Sigmoid colon (tissue), 7 donors: ENCODE results near the gene ZMPSTE24. TPM values are rescaled to one million over a fixed set of nuclear protein-coding genes. Genes with fewer than 3 reads are reported as not detected.
A peak's percentile ranks its signal among the peaks of the same experiment; 100 is the strongest.

Experiments
- DNase-seq: peaks from one replicate; pipeline ENCODE4 v3.0.0-alpha.2; 2019
- H3K27ac ChIP-seq, 4 donors: fragments of 200-600 bp; sonication (generic); one replicate each; pipeline ENCODE4 v1.5.1; 2016 to 2019; ENCODE audit warnings: mild to moderate bottlenecking in 1 of 4
- H3K27me3 ChIP-seq, 3 donors: fragments of 200-600 bp; sonication (generic); one replicate each; pipeline ENCODE4 v1.5.1; 2019; ENCODE audit warnings: mild to moderate bottlenecking in 1 of 3
- H3K36me3 ChIP-seq, 4 donors: fragments of 200-600 bp; sonication (generic); one replicate each; pipeline ENCODE4 v1.5.1; 2016 to 2019
- H3K4me1 ChIP-seq, 4 donors: fragments of 200-600 bp; sonication (generic); one replicate each; pipeline ENCODE4 v1.5.1; 2017 to 2019
- H3K4me3 ChIP-seq, 4 donors: fragments of 200-600 bp; sonication (generic); one replicate each; pipeline ENCODE4 v1.5.1; 2017 to 2019; ENCODE audit warnings: mild to moderate bottlenecking in 2 of 4, moderate library complexity in 1 of 4
- H3K9me3 ChIP-seq, 4 donors: fragments of 200-600 bp in 3 of 4; sonication (generic) in 3 of 4; one replicate each; pipeline versions ENCODE4 v1.5.1 to v1.6.1; 2013 to 2019
- CTCF ChIP-seq, 4 experiments: fragments of 450-650 bp in 3 of 4; fragments of 200-600 bp in 1 of 4; IDR thresholded peaks; one replicate each; pipeline ENCODE4 v1.5.1; 2016 to 2019; ENCODE audit warnings: antibody characterized with exemption in 4 of 4, mild to moderate bottlenecking in 3 of 4, moderate library complexity in 2 of 4
- EP300 ChIP-seq, 4 donors: sonication (generic); formaldehyde crosslinking; IDR thresholded peaks; one replicate each; pipeline ENCODE4 v1.6.1; 2017; ENCODE audit warnings: antibody characterized with exemption in 4 of 4
- POLR2A ChIP-seq, 2 donors: fragments of 450-650 bp; IDR thresholded peaks; one replicate each; pipeline ENCODE4 v1.6.1; 2016; ENCODE audit warnings: antibody characterized with exemption in 2 of 2, mild to moderate bottlenecking in 2 of 2, moderate library complexity in 2 of 2
- POLR2AphosphoS5 ChIP-seq, 4 donors: sonication (generic); formaldehyde crosslinking; IDR thresholded peaks; one replicate each; pipeline ENCODE4 v1.6.1; 2017; ENCODE audit warnings: antibody characterized with exemption in 4 of 4
- WGBS, 2 donors: extraction: QIAGEN DNeasy Blood & Tissue Kit; methylation state at CpG; one replicate each; pipeline ENCODE4 v1.1.7; 2013; 5-methylcytosine and 5-hydroxymethylcytosine counted together
- intact Hi-C: fragments of 100-400 bp; cut with DNase I; formaldehyde crosslinking; loops from one replicate; pipeline ENCODE4 v1.15.1; 2023
- polyA plus RNA-seq, 3 donors: library from polyadenylated mRNA; stranded (reverse); fragments of 200-250 nt; gene quantifications; one replicate each; pipeline ENCODE4 v1.2.3, GENCODE V29; 2013
- total RNA-seq, 4 donors: library from RNA; depleted of rRNA; stranded (reverse); fragments of >200 nt; gene quantifications; one replicate each; pipeline ENCODE4 v1.1.0, GENCODE V29; 2016
- donor health status: healthy with polysubstance abuse.
- donor health status: Bipolar disorder and iron deficiency.
- donor health status: healthy.

The ZMPSTE24 gene
- total and polyA plus RNA-seq, 7 donors: 10.8 to 40.7 (median 31.0) TPM

GRCh38 chr1:40313958-40314720, 56.1 kb downstream of the ZMPSTE24 start:
- H3K4me3 ChIP-seq: no peak overlapping the region
- H3K4me1 ChIP-seq: peaks cover 0 to 31% (median 26%) of the 10 kb centered on the region in 4 donors
- 79 to 88% methylated on average over 9 of the region's 9 CpGs for WGBS, 2 donors
- peaks cover 16 to 37% (median 26%) of the 10 kb centered on the region in 3 donors for H3K27me3 ChIP-seq
- no peak for TF ChIP-seq POLR2AphosphoS5 (IDR thresholded peaks at IDR 0.05)
- TF ChIP-seq POLR2A (IDR thresholded peaks at IDR 0.05): no peak
- TF ChIP-seq CTCF (IDR thresholded peaks at IDR 0.05): no peak
- no peak for TF ChIP-seq EP300 (IDR thresholded peaks at IDR 0.05)
- H3K27ac ChIP-seq: no peak overlapping the region
- intact Hi-C loops: loop anchor here (2.0 kb wide), 2 partner anchors 153 to 161 kb away; partner anchors contain the start of gene RLF
- DNase-seq: no peak
- no peaks in the 10 kb centered on the region for H3K9me3 ChIP-seq
- H3K36me3 ChIP-seq: no peaks in the 10 kb centered on the region

GRCh38 chr1:40314721-40315238, 56.7 kb downstream of the ZMPSTE24 start:
- intact Hi-C loops: loop anchor here (2.0 to 5.0 kb wide), 3 partner anchors 57 to 162 kb away; partner anchors contain the start of genes RLF and ZMPSTE24
- DNase-seq: no peak
- H3K4me3 ChIP-seq: peak overlapping the region in 3 of 4 donors; percentile 44 to 55 (median 51)
- H3K36me3 ChIP-seq: no peaks in the 10 kb centered on the region
- H3K27ac ChIP-seq: peak overlapping the region in 3 of 4 donors; percentile 37 to 65 (median 50)
- TF ChIP-seq CTCF (IDR thresholded peaks at IDR 0.05): no peak
- no peak for TF ChIP-seq POLR2AphosphoS5 (IDR thresholded peaks at IDR 0.05)
- no peak for TF ChIP-seq POLR2A (IDR thresholded peaks at IDR 0.05)
- no peak for TF ChIP-seq EP300 (IDR thresholded peaks at IDR 0.05)
- peaks cover 16 to 43% (median 26%) of the 10 kb centered on the region in 3 donors for H3K27me3 ChIP-seq
- 65 to 70% methylated on average over 13 of the region's 13 CpGs for WGBS, 2 donors
- H3K9me3 ChIP-seq: no peaks in the 10 kb centered on the region
- H3K4me1 ChIP-seq: peaks cover 0 to 31% (median 26%) of the 10 kb centered on the region in 4 donors

- Histone ChIP-seq H3K4me3 (peak overlapping the region; percentile 15 to 55 (median 48)), H3K4me1 (peaks cover 0 to 31% (median 26%) of the 10 kb centered on the region in 4 donors), H3K27ac (peak overlapping the region in 3 of 4 donors; percentile 37 to 65 (median 50)), H3K9me3 (no peaks in the 10 kb centered on the region), H3K36me3 (no peaks in the 10 kb centered on the region), H3K27me3 (peaks cover 16 to 47% (median 26%) of the 10 kb centered on the region in 3 donors)
- 3 to 5% methylated on average over 42 of the region's 42 CpGs for WGBS, 2 donors
- intact Hi-C loops: loop anchor here (2.0 to 5.0 kb wide), 3 partner anchors 58 to 163 kb away; partner anchors contain the start of genes RLF and ZMPSTE24
- TF ChIP-seq POLR2AphosphoS5 (IDR thresholded peaks at IDR 0.05) (peak in 2 of 4 donors; percentile 24 to 34), POLR2A (IDR thresholded peaks at IDR 0.05) (no peak), EP300 (IDR thresholded peaks at IDR 0.05) (no peak), CTCF (IDR thresholded peaks at IDR 0.05) (peak; percentile 77 to 92 (median 83))
- DNase-seq: peak; percentile 90
Observed at GRCh38 chr1:40315239-40315794, 57.3 kb downstream of the ZMPSTE24 start.

GRCh38 chr1:40315795-40316594, 58.0 kb downstream of the ZMPSTE24 start:
- intact Hi-C loops: loop anchor here (2.0 to 5.0 kb wide), 3 partner anchors 59 to 163 kb away; partner anchors contain the start of genes RLF and ZMPSTE24
- Histone ChIP-seq H3K9me3 (no peaks in the 10 kb centered on the region), H3K27me3 (peaks cover 16 to 52% (median 26%) of the 10 kb centered on the region in 3 donors), H3K27ac (peak overlapping the region in 1 of 4 donors; percentile 50), H3K36me3 (no peaks in the 10 kb centered on the region), H3K4me3 (peak overlapping the region; percentile 15 to 55 (median 48)), H3K4me1 (peaks cover 0 to 31% (median 26%) of the 10 kb centered on the region in 4 donors)
- no peak for DNase-seq
- TF ChIP-seq EP300 (IDR thresholded peaks at IDR 0.05) (no peak), POLR2AphosphoS5 (IDR thresholded peaks at IDR 0.05) (no peak), POLR2A (IDR thresholded peaks at IDR 0.05) (no peak), CTCF (IDR thresholded peaks at IDR 0.05) (no peak)
- WGBS, 2 donors: 3 to 4% methylated on average over 41 of the region's 41 CpGs
